SK-N-SH treated with all-trans-retinoic acid at 6 μM for 48 hours (cell line): ENCODE results near the gene CCNH.

ENCODE experiments used
- ARNTL ChIP-seq: fragments of 450-650 bp; formaldehyde crosslinking; IDR thresholded peaks from 2 replicates; pipeline ENCODE4 v1.5.0; 2020; ENCODE audit warnings: low read depth, mild to moderate bottlenecking, moderate library complexity, borderline replicate concordance
- BACH2 ChIP-seq: fragments of 250-450 bp; sonication (Bioruptor Pico); IDR thresholded peaks from 2 replicates; pipeline ENCODE4 v1.9.0; 2021; ENCODE audit warnings: mild to moderate bottlenecking, borderline replicate concordance
- CREB5 ChIP-seq: fragments of 250-450 bp; sonication (Bioruptor Pico); IDR thresholded peaks from 2 replicates; pipeline ENCODE4 v1.5.1; 2020; ENCODE audit warnings: low read depth, mild to moderate bottlenecking, moderate library complexity
- PATZ1 ChIP-seq: fragments of 250-450 bp; sonication (Bioruptor Pico); IDR thresholded peaks from 2 replicates; pipeline ENCODE4 v1.8.0; 2020; ENCODE audit warnings: mild to moderate bottlenecking, moderate library complexity, borderline replicate concordance
- PPARA ChIP-seq: fragments of 250-450 bp; sonication (Bioruptor Pico); IDR thresholded peaks from 2 replicates; pipeline ENCODE4 v1.5.0; 2020; ENCODE audit warnings: mild to moderate bottlenecking, borderline replicate concordance
- RARB ChIP-seq: fragments of 250-450 bp; sonication (Bioruptor Pico); IDR thresholded peaks from 2 replicates; pipeline ENCODE4 v1.8.0; 2021; ENCODE audit warnings: mild to moderate bottlenecking, moderate library complexity
- TSHZ2 ChIP-seq: fragments of 250-450 bp; sonication (Bioruptor Pico); IDR thresholded peaks from 2 replicates; pipeline ENCODE4 v1.5.0; 2020; ENCODE audit warnings: mild to moderate bottlenecking, moderate library complexity
- ZNF8 ChIP-seq: fragments of 450-650 bp; formaldehyde crosslinking; IDR thresholded peaks from 2 replicates; pipeline ENCODE4 v1.5.0; 2020; ENCODE audit warnings: mild to moderate bottlenecking, moderate library complexity

GRCh38 chr5:87390576-87391199, 22.0 kb downstream of the CCNH start:
- TF ChIP-seq PATZ1 (no peak), ARNTL (CRISPR knock-in tag) (no peak), RARB (CRISPR knock-in tag) (no peak), PPARA (CRISPR knock-in tag) (no peak), CREB5 (CRISPR knock-in tag) (no peak), BACH2 (CRISPR knock-in tag) (no peak), ZNF8 (no peak), TSHZ2 (CRISPR knock-in tag) (no peak)
